Measurements from ENCODE around the gene PTPRA.

GRCh38 chr20:3046677-3047462 is 173.6 kb downstream of the PTPRA start:
- TF ChIP-seq CTCF (IDR thresholded peaks at IDR 0.05) (no peak), POLR2A (IDR thresholded peaks at IDR 0.05) (no peak)

All from right lobe of liver (tissue), 4 donors.